Stimulated activated CD4-positive, alpha-beta T cell treated with anti-CD3 and anti-CD28 coated beads, Interleukin-2, amount 100 ng/mL, for 24 hours (primary cell): ENCODE results near the gene SENP1.
A peak's percentile ranks its signal among the peaks of the same experiment; 100 is the strongest.

Experiments
- DNase-seq, 2 donors: peaks; one replicate each; pipeline ENCODE4 v3.0.0-alpha.2; 2020

SENP1 gene

GRCh38 chr12:48110691-48111311 lies 4.9 kb upstream of the SENP1 start:
- DNase-seq = no peak

DNA sequence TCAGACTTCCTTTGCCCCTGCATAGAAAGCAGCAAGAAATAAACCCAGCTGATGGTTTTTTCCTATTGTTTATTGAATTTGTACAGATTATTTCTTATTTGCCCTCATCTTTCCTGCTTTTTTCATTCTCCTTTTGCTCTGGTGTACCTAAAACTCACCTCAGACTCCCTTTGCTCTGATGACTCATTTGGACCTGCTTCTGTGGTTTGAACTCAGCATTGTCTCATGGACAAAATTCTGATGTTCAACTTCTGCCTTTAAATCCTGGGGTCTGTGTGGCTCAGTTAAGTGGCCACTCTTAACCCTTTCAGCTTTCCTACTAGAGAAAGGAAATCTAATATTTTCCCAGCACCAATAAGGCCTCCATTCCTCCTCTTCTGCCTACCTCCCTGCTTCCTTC lies 3.5 kb upstream of the SENP1 start:
- DNase-seq = no peak

- DNase-seq = no peak
These were observed 1.1 kb upstream of the SENP1 start for GRCh38 chr12:48106681-48107613.

DNA sequence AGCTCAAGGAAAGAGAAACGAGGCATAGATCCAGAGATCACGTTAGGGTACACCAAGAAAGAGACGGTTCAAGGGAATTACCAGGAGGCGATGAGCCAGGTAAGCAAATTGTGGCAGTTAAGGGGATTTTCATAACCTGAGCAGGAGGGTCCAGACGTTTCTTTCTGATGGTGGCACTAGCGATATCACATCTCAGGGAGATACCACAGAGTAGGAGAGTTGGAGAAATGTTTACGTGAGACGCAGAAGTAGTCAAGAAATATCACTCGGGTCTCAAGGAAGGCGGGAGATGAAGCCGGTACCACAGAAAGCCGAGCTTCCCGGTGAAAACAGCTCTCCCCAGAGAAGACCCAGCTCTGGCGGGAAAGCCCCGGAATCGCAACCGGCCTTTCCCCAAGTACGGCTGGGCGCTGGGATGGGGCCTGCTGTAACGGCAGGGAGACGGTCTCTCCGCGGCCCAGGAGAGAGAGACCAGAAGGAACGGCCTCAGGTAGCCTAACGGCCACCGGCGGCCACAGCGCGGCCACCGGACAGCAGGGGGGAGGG lies 485 bp downstream of the SENP1 start:
- peak; percentile 53 to 55 for DNase-seq

DNA sequence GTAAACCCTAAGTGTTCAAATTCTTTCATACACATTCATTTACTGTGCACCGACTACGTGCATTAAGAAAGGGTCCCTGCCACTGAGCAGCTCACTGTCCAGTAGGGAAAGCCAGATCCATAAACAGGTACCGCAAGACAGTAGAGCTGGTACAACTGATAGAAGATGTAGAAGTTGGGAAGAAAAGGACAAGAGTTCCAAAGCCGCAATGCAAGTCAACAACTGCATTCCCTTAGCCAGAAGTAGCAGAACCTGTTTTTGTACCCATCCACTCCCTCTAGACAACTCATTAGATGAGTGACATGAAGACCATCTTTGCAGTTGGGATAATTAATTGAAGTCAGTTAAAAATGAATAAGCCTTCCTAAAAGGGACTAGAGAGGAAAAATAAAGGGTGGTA lies 1.3 kb downstream of the SENP1 start:
- DNase-seq = no peak

DNA sequence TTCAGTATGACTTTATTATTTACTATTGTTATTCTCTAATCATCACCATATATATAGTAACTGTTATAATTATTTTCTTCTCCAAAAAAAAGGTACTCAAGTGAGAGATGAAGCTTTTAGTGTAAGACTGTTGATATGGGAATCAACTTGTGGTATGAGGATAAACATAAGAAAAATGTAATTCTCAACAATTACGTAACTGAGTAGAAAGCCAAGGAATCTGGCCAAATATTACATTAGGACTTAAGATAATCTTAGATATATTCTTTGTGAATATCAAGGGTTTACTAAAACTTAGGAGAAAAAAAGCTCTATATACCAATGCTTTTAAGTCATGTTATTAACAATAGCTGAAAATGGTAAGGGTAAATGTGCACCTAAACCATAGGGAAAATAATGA lies 13.3 kb downstream of the SENP1 start:
- DNase-seq = no peak

DNA sequence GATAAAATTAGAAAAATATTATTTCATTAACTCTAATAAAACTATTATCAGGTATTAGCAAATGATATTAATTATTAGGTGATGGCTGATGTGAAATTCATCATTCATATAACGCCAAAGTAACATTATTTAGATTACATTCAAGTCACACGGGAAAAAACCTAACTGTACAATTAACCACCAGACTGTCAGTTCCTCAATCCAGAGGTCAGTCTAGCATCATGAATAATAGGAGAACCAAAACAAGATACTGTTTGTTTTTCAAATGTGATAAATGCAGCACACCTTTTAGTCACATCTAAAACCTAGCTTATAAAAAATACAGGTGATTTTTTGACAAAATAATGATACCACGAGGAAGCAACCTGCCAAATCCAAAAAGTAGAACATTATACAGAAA lies 19.6 kb downstream of the SENP1 start:
- no peak for DNase-seq

DNA sequence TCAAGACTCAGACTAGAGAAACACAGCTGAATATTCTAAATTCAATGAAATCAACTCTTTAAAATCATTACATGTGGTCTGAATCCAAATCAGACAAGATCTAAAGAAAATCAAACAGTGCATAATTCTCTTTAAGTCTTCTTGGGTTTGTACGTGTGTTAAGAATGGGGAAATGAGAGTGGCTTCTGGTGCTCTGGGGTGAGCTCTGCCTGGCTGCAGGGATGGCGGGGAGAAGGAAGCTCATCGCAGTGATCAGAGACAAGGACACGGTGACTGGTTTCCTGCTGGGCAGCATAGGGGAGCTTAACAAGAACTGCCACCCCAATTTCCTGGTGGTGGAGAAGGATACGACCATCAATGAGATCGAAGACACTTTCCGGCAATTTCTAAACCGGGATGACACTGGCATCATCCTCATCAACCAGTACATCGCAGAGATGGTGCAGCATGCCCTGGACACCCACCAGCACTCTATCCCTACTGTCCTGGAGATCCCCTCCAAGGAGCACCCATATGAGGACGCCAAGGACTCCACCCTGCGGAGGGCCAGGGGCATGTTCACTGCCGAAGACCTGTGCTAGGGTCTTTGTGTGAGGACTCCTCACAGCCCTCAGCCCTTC lies 20.9 kb downstream of the SENP1 start:
- no peak for DNase-seq

DNA sequence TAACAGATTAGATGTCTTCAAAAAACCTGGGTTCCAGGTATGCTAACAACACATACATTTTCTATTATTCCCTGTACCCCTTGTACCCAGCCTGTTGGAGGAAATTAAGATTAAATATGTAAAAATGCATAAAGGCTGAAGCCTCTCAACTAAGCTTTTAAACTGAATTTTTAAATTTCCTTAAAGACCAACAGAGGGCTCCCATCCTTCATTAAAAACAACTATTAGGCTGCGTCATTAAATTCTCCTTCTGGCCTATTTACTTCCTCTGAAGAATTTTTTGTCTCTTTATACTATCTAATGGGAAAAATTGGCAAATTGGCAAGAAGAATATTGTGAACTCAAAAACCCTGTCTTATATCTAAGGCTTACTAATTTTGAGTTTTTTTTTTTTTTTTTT lies 21.8 kb downstream of the SENP1 start:
- DNase-seq = no peak

GRCh38 chr12:48080821-48081220 lies 25.1 kb downstream of the SENP1 start:
- DNase-seq = no peak

- no peak for DNase-seq
These were observed 25.6 kb downstream of the SENP1 start for GRCh38 chr12:48080285-48080684.

DNA sequence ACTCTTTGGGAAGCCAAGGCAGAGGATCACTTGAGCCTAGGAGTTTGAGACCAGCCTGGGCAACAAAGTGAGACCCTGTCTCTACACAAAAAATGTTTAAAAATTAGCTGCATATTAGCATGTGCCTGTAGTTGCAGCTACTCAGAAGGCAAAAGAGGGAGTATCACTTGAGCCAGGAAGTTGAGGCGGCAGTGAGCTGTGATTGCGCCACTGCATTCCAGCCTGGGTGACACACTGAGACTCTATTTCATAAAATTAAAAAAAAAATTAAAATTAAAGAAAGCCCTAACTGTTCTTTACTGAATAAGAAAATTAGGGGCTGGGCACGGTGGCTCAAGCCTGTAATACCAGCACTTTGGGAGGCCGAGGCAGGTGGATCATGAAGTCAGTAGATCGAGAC lies 27.0 kb downstream of the SENP1 start:
- no peak for DNase-seq

DNA sequence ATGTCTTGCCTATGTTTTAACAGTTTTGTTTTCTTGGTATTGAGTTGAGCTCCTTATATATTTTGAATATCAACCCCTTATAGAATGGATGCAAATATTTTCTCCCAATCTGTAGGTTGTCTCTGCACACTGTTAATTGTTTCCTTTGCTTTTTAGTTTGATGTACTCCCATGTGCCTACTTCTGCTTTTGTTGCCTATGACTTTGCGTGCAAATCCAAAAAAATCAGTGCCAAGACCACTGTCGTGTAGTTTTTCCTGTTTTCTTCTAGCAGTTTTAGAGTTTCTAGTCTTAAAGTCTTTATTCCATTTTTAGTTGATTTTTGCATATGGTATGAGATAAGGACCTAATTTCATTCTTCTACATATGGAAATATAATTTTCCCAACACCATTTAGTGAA lies 28.8 kb downstream of the SENP1 start:
- no peak for DNase-seq

DNA sequence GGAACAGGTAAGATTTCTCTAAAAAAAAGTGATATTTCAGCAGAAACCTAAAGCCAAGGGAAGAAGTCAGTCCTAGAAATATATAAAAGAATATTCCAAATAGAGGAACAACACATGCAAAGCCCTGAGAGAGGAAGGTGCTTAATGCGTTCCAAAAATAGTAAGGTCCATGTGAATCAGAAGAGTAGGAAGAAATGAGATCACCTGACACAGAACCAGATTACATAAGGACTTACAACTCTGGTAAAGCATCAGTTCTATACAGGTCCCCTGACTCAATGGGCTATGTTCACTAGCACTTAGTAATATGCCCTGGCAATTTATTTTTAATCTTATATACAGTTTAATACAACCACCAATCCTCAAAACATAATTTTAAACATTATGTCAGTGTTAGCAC lies 30.0 kb downstream of the SENP1 start:
- no peak for DNase-seq

- no peak for DNase-seq
These were observed 31.6 kb downstream of the SENP1 start for GRCh38 chr12:48074266-48074665.

GRCh38 chr12:48072266-48072665 lies 33.6 kb downstream of the SENP1 start:
- DNase-seq = no peak

GRCh38 chr12:48071808-48072207 lies 34.1 kb downstream of the SENP1 start:
- DNase-seq = no peak

DNA sequence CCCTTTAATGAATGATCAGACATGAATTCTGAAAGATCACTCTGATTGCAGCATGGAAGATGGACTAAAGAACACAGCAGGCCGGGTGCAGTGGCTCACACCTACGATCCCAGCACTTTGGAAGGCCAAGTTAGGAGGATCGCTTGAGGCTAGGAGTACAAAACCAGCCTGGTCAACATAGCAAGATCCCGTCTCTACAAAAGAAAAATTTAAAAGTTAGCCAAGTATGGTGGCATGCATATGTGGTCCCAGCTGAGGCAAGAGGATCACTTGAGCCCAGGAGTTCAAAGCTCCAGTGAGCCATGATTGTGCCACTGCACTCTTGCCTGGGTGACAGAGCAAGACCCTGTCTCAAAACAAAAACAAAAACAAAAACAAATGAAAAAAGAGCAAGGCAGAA lies 35.1 kb downstream of the SENP1 start:
- no peak for DNase-seq

GRCh38 chr12:48070033-48070432 lies 35.8 kb downstream of the SENP1 start:
- DNase-seq = no peak

DNA sequence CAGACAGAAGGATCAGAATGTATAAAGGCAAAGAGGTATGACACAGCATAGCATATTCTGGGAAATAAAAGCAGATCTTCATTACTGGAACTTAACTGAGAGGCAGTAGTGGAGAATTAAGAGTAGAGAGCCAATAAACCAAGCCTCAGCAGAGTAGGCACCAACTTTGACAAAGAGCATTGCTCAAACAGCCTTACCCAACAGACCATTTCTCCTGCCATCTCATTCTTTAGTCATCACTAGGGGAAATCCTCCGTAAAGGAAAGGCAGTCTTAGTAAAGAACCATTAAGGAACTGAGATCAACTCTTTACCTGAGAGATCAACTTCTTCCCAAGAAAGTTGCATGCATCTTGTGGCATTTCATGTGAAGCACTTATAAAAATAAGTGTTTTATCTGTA lies 36.6 kb downstream of the SENP1 start:
- no peak for DNase-seq

DNA sequence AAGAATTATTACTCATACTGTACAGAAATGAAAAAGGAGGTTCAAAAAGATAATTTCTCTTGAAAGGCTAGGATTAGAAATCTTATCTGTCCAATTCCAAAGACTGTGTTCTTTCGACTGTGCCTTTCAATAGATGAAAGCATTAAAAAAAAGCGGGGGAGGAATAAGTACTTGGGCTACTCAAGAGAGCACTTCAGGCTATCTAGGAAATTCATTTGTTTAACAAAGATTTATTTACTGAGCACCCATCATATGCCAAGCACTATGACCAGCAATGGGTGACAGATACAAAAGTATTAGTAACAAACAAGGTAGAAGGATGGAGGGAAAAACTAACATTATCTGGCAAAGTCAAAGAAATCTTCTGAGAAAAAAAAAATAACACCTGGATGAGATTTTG lies 37.4 kb downstream of the SENP1 start:
- no peak for DNase-seq

- no peak for DNase-seq
These were observed 38.5 kb downstream of the SENP1 start for GRCh38 chr12:48067250-48067938.

DNA sequence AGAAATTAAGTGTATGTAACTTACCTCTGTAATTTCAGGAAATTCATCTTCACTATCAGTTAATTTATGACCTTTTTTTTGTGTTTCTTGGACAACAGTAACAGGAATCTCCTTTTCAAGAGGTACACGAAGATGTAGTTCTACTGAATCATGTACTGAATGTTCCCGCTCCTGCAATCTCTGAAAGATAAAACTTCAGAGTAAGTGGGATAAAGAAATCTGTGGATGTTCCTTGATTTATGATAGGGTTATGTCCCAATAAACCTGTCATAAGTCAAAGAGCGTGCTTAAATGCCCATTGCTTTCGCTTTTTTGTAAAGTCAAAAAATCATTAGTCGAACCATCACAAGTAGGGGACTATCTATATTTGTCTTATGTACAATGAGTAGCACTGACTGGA lies 40.8 kb downstream of the SENP1 start:
- no peak for DNase-seq
